ENCODE measurements around the gene TRIM72.
"Not testable (repeated sequence)": the region's sequence is repeated elsewhere in the genome, so short reads cannot be mapped to it uniquely, and the experiment has no call there.

TRIM72 gene

DNA sequence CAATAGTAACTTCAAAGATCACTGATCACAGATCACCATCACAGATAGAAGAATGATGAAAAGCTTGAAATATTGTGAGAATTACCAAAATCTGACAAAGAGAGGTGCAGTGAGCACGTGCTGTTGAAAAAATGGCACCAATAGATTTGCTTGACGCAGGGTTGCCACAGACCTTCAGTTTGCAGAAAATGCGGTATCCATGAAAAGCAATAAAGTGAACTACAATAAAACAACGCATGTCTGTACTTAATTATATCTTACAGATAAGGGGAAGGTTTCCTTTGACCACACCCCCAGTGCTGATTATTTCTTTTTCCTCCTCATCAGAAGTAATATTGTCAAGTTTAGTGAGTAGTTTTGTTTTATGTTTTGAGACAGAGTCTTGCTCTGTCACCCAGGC lies 24.1 kb downstream of the TRIM72 start:
- WGBS: 73% methylated on average over 2 of the region's 4 CpGs
- Histone ChIP-seq H3K9me3 (ENCODE audit: control insufficient read depth, low read length) (peaks cover 5% of the 10 kb centered on the region), H3K23ac (ENCODE audit: low read length in 2 of 2) (no peak overlapping the region), H3K4ac (ENCODE audit: low read depth in 1 of 2, low read length in 2 of 2) (no peak overlapping the region), H2BK15ac (ENCODE audit: low read depth, poor library complexity, severe bottlenecking) (no peak overlapping the region), H3K14ac (ENCODE audit: low read length in 2 of 2) (no peak overlapping the region), H3K4me2 (ENCODE audit: low read length, poor library complexity, severe bottlenecking) (no peak overlapping the region), H3K4me1 (ENCODE audit: control insufficient read depth, insufficient read depth, low read depth, low read length) (no peaks in the 10 kb centered on the region), H2AK5ac (ENCODE audit: low read length, severe bottlenecking) (no peak overlapping the region), H3K9ac (ENCODE audit: low read length) (no peak overlapping the region), H3K79me1 (replicated peaks; ENCODE audit: low read length, poor library complexity, severe bottlenecking) (no peaks in the 10 kb centered on the region), H3K27ac (ENCODE audit: low read length, poor library complexity, severe bottlenecking) (no peak overlapping the region), H2BK12ac (ENCODE audit: low read length in 2 of 2) (no peak overlapping the region), H2BK5ac (ENCODE audit: low read depth, low read length, poor library complexity, severe bottlenecking) (no peak overlapping the region), H3K18ac (ENCODE audit: low read depth in 1 of 2, low read length in 2 of 2) (no peak overlapping the region), H3K27me3 (ENCODE audit: control insufficient read depth in 1 of 2, insufficient read depth in 1 of 2, low read length in 2 of 2) (peaks cover 0 to 23% of the 10 kb centered on the region in 2 experiments), H3K36me3 (ENCODE audit: control insufficient read depth in 1 of 2, insufficient read depth in 2 of 2, low read depth in 1 of 2, low read length in 2 of 2) (no peaks in the 10 kb centered on the region), H2BK120ac (ENCODE audit: low read depth, low read length) (no peak overlapping the region), H4K91ac (ENCODE audit: low read length) (no peak overlapping the region), H4K8ac (ENCODE audit: low read length) (no peak overlapping the region), H3K4me3 (ENCODE audit: insufficient read depth in 1 of 2, low read depth in 1 of 2, low read length in 2 of 2) (no peak overlapping the region), H2AFZ (ENCODE audit: low read depth, low read length) (no peak overlapping the region)
- DNase-seq: no peak

DNA sequence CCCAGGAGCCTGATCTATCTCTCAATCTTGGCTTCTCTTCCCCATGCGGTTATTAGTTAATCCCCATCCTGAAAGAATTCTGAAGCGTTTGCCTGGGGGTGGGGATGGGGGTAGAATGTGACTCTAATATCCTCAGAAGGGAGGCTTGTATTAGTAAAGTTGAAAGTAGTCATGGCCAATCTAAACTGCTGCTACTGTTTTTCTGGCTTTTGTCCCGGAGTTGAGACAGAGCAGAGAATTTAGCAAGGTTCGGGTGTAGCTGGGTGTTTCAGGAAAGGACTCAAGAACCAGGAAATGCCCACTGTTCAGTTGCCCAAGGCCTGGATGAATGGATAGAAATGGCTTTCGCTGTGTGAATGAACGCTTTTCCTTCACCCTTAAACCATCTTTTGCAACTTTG lies 28.3 kb downstream of the TRIM72 start:
- no peak overlapping the region for H4K8ac ChIP-seq (ENCODE audit: low read length)
- no peak overlapping the region for H3K4ac ChIP-seq (ENCODE audit: low read depth in 1 of 2, low read length in 2 of 2)
- H3K4me2 ChIP-seq (ENCODE audit: low read length, poor library complexity, severe bottlenecking): no peak overlapping the region
- H3K23ac ChIP-seq (ENCODE audit: low read length in 2 of 2): no peak overlapping the region
- H3K36me3 ChIP-seq (ENCODE audit: control insufficient read depth in 1 of 2, insufficient read depth in 2 of 2, low read depth in 1 of 2, low read length in 2 of 2): no peaks in the 10 kb centered on the region
- H3K4me1 ChIP-seq (ENCODE audit: control insufficient read depth, insufficient read depth, low read depth, low read length): no peaks in the 10 kb centered on the region
- WGBS: 81% methylated on average over 4 of the region's 6 CpGs
- no peak overlapping the region for H2BK15ac ChIP-seq (ENCODE audit: low read depth, poor library complexity, severe bottlenecking)
- H4K91ac ChIP-seq (ENCODE audit: low read length): no peak overlapping the region
- no peaks in the 10 kb centered on the region for H3K9me3 ChIP-seq (ENCODE audit: control insufficient read depth, low read length)
- H2AFZ ChIP-seq (ENCODE audit: low read depth, low read length): no peak overlapping the region
- H2BK5ac ChIP-seq (ENCODE audit: low read depth, low read length, poor library complexity, severe bottlenecking): no peak overlapping the region
- no peak overlapping the region for H3K14ac ChIP-seq (ENCODE audit: low read length in 2 of 2)
- H3K27ac ChIP-seq (ENCODE audit: low read length, poor library complexity, severe bottlenecking): no peak overlapping the region
- no peaks in the 10 kb centered on the region for H3K79me1 ChIP-seq (replicated peaks; ENCODE audit: low read length, poor library complexity, severe bottlenecking)
- H2BK12ac ChIP-seq (ENCODE audit: low read length in 2 of 2): no peak overlapping the region
- DNase-seq: no peak
- peaks cover 3 to 38% of the 10 kb centered on the region in 2 experiments for H3K27me3 ChIP-seq (ENCODE audit: control insufficient read depth in 1 of 2, insufficient read depth in 1 of 2, low read length in 2 of 2)
- no peak overlapping the region for H2AK5ac ChIP-seq (ENCODE audit: low read length, severe bottlenecking)
- H2BK120ac ChIP-seq (ENCODE audit: low read depth, low read length): no peak overlapping the region
- H3K9ac ChIP-seq (ENCODE audit: low read length): no peak overlapping the region
- no peak overlapping the region for H3K4me3 ChIP-seq (ENCODE audit: insufficient read depth in 1 of 2, low read depth in 1 of 2, low read length in 2 of 2)
- no peak overlapping the region for H3K18ac ChIP-seq (ENCODE audit: low read depth in 1 of 2, low read length in 2 of 2)

DNA sequence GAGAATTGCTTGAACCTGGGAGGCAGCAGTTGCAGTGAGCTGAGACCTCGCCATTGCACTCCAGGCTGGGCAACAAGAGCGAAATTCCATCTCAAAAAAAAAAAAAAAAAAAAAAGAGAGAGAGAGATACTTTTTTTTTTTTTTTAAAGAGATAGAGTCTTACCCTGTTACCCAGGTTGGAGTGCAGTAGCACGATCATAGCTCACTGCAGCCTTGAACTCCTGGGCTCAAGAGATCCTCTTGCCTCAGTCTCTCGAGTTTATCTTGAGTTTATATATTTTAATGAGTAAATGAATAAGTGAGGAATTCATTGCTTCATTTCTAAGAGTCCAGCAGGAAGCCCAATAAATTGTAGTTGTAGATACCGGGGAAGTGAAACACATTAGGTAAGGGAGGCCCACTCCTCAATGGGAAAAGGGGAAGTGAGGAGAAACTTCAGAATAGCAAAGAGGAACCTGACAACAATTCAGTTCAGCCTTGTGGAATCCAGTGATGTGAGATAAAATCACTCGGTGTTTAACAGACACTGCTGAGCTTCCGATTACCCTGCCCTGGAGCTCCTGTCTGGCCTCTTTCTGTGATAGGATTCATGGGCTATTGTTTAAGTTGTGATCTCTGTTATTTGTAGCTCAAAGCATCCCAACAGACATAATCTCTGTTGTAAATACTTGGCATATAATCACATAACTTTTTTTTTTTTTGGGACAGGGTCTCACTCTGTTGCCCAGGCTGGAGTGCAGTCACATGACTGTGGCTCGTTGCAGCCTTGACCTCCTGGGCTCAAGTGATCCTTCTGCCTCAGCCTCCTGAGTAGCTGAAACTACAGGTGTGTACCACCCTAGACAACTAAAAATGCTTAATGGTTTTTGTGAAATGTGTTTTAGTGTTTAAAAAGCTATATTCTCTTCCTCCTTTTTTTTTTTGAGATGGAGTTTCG lies 30.1 kb downstream of the TRIM72 start:
- no peaks in the 10 kb centered on the region for H3K4me1 ChIP-seq (ENCODE audit: control insufficient read depth, insufficient read depth, low read depth, low read length)
- 71% methylated on average over 7 of the region's 9 CpGs for WGBS
- DNase-seq: no peak

GRCh38 chr16:31245598-31245997 lies 31.7 kb downstream of the TRIM72 start:
- H3K27me3 ChIP-seq (ENCODE audit: control insufficient read depth in 1 of 2, insufficient read depth in 1 of 2, low read length in 2 of 2): peaks cover 3 to 43% of the 10 kb centered on the region in 2 experiments
- H2BK5ac ChIP-seq (ENCODE audit: low read depth, low read length, poor library complexity, severe bottlenecking); DNase-seq; H4K8ac ChIP-seq (ENCODE audit: low read length); H2AK5ac ChIP-seq (ENCODE audit: low read length, severe bottlenecking); H3K79me1 ChIP-seq (replicated peaks; ENCODE audit: low read length, poor library complexity, severe bottlenecking); H2AFZ ChIP-seq (ENCODE audit: low read depth, low read length); H3K23ac ChIP-seq (ENCODE audit: low read length in 2 of 2); H3K4ac ChIP-seq (ENCODE audit: low read depth in 1 of 2, low read length in 2 of 2); H3K14ac ChIP-seq (ENCODE audit: low read length in 2 of 2); H3K4me2 ChIP-seq (ENCODE audit: low read length, poor library complexity, severe bottlenecking); H3K27ac ChIP-seq (ENCODE audit: low read length, poor library complexity, severe bottlenecking); H2BK15ac ChIP-seq (ENCODE audit: low read depth, poor library complexity, severe bottlenecking); H3K18ac ChIP-seq (ENCODE audit: low read depth in 1 of 2, low read length in 2 of 2); H2BK12ac ChIP-seq (ENCODE audit: low read length in 2 of 2); H3K4me3 ChIP-seq (ENCODE audit: insufficient read depth in 1 of 2, low read depth in 1 of 2, low read length in 2 of 2); H3K9ac ChIP-seq (ENCODE audit: low read length); H3K9me3 ChIP-seq (ENCODE audit: control insufficient read depth, low read length); H3K36me3 ChIP-seq (ENCODE audit: control insufficient read depth in 1 of 2, insufficient read depth in 2 of 2, low read depth in 1 of 2, low read length in 2 of 2); H3K4me1 ChIP-seq (ENCODE audit: control insufficient read depth, insufficient read depth, low read depth, low read length); H2BK120ac ChIP-seq (ENCODE audit: low read depth, low read length); H4K91ac ChIP-seq (ENCODE audit: low read length): not testable (repeated sequence)
- WGBS: 47% methylated on average over 8 of the region's 8 CpGs

More for the DNA sequence above, 30.1 kb downstream of the TRIM72 start:
- Histone ChIP-seq H3K4me2 (ENCODE audit: low read length, poor library complexity, severe bottlenecking) (no peak overlapping the region), H2BK12ac (ENCODE audit: low read length in 2 of 2) (no peak overlapping the region), H3K14ac (ENCODE audit: low read length in 2 of 2) (no peak overlapping the region), H3K4ac (ENCODE audit: low read depth in 1 of 2, low read length in 2 of 2) (no peak overlapping the region), H3K23ac (ENCODE audit: low read length in 2 of 2) (no peak overlapping the region), H4K8ac (ENCODE audit: low read length) (no peak overlapping the region), H2AK5ac (ENCODE audit: low read length, severe bottlenecking) (no peak overlapping the region), H3K27ac (ENCODE audit: low read length, poor library complexity, severe bottlenecking) (no peak overlapping the region), H3K36me3 (ENCODE audit: control insufficient read depth in 1 of 2, insufficient read depth in 2 of 2, low read depth in 1 of 2, low read length in 2 of 2) (no peaks in the 10 kb centered on the region), H3K4me3 (ENCODE audit: insufficient read depth in 1 of 2, low read depth in 1 of 2, low read length in 2 of 2) (no peak overlapping the region), H2BK15ac (ENCODE audit: low read depth, poor library complexity, severe bottlenecking) (no peak overlapping the region), H2BK5ac (ENCODE audit: low read depth, low read length, poor library complexity, severe bottlenecking) (no peak overlapping the region), H3K9ac (ENCODE audit: low read length) (no peak overlapping the region), H4K91ac (ENCODE audit: low read length) (no peak overlapping the region), H3K9me3 (ENCODE audit: control insufficient read depth, low read length) (no peaks in the 10 kb centered on the region), H3K18ac (ENCODE audit: low read depth in 1 of 2, low read length in 2 of 2) (no peak overlapping the region), H2BK120ac (ENCODE audit: low read depth, low read length) (no peak overlapping the region), H3K79me1 (replicated peaks; ENCODE audit: low read length, poor library complexity, severe bottlenecking) (no peaks in the 10 kb centered on the region), H3K27me3 (ENCODE audit: control insufficient read depth in 1 of 2, insufficient read depth in 1 of 2, low read length in 2 of 2) (peaks cover 3 to 47% of the 10 kb centered on the region in 2 experiments), H2AFZ (ENCODE audit: low read depth, low read length) (no peak overlapping the region)

All from mesenchymal stem cell (in vitro differentiated cells and primary cell).